ENCODE measurements around the gene HSPBP1.

The HSPBP1 gene

GRCh38 chr19:55249841-55250240 lies 30.1 kb downstream of the HSPBP1 start:
- Histone ChIP-seq H2AFZ (ENCODE audit: low read depth) (no peak overlapping the region), H3K9ac (no peak overlapping the region), H3K4me3 (IDR thresholded peaks at IDR 0.05; ENCODE audit: insufficient read depth, low read depth, low read length) (no peak overlapping the region), H3K36me3 (ENCODE audit: insufficient read depth) (no peaks in the 10 kb centered on the region), H3K79me2 (ENCODE audit: insufficient read depth, low read depth) (peaks cover 72% of the 10 kb centered on the region), H3K4me1 (ENCODE audit: low read depth, poor library complexity, severe bottlenecking) (no peaks in the 10 kb centered on the region), H3K4me2 (no peak overlapping the region), H3K27ac (no peak overlapping the region), H3K27me3 (ENCODE audit: insufficient read depth, low read depth) (no peaks in the 10 kb centered on the region), H4K20me1 (ENCODE audit: insufficient read depth) (peaks cover 14% of the 10 kb centered on the region)
- TF ChIP-seq CTCF (conservative IDR thresholded peaks at IDR 0.05; ENCODE audit: low read depth, low read length) = no peak

DNA sequence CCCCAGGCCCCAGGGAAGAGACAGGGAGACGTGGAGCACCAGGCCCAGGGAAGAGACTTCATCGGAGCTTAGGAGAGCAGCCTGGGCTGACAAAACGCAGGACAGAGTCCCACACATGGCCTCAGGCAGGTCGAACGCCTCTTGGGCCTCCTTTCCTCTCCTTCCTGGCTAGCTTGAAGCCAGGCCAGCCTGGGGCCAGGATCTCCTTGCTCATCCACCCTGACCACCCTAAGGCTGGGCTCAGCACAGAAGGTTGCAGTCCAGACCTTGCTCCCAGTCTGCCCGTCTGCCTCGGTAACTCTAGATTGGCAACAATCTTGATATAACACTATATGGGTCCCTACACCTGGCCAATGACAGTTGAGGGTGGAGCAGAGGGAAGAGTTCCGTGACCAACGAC lies 31.2 kb downstream of the HSPBP1 start:
- no peak overlapping the region for H2AFZ ChIP-seq (ENCODE audit: low read depth)
- H3K36me3 ChIP-seq (ENCODE audit: insufficient read depth) = no peaks in the 10 kb centered on the region
- TF ChIP-seq CTCF (conservative IDR thresholded peaks at IDR 0.05; ENCODE audit: low read depth, low read length) = no peak
- H3K79me2 ChIP-seq (ENCODE audit: insufficient read depth, low read depth) = peaks cover 60% of the 10 kb centered on the region
- no peak overlapping the region for H3K27ac ChIP-seq
- H3K4me1 ChIP-seq (ENCODE audit: low read depth, poor library complexity, severe bottlenecking) = no peaks in the 10 kb centered on the region
- no peak overlapping the region for H3K4me3 ChIP-seq (IDR thresholded peaks at IDR 0.05; ENCODE audit: insufficient read depth, low read depth, low read length)
- H3K4me2 ChIP-seq = no peak overlapping the region
- no peaks in the 10 kb centered on the region for H3K27me3 ChIP-seq (ENCODE audit: insufficient read depth, low read depth)
- H3K9ac ChIP-seq = no peak overlapping the region
- H4K20me1 ChIP-seq (ENCODE audit: insufficient read depth) = peaks cover 12% of the 10 kb centered on the region; the same call in 1 of the 2 replicates

DNA sequence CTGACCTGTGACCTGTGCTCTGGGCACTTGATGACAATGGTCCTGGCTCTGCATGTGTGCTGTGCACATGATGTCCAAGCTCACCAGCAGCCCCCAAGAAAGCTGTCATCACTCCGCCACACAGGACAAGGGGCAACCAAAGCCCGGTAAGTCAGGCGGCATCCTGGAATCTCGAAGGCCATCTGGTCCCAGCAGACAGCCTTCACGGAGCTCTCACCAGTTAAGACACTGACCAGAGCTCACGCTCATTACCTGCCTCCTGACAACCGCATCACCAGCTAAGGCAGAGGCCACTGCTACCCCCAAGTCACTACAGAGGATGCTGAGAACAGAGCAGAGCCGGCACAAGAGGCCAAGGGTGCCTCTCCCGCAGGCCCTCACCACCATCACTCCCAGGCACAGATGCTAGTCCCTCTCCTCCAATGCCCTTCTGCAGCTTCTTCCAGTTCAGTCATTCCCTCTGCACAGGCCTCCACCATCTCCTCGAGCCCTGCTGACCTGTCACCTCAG lies 31.7 kb downstream of the HSPBP1 start:
- no peaks in the 10 kb centered on the region for H3K36me3 ChIP-seq (ENCODE audit: insufficient read depth)
- no peaks in the 10 kb centered on the region for H3K27me3 ChIP-seq (ENCODE audit: insufficient read depth, low read depth)
- no peak overlapping the region for H3K4me2 ChIP-seq
- H3K9ac ChIP-seq = no peak overlapping the region
- no peaks in the 10 kb centered on the region for H3K4me1 ChIP-seq (ENCODE audit: low read depth, poor library complexity, severe bottlenecking)
- TF ChIP-seq CTCF (conservative IDR thresholded peaks at IDR 0.05; ENCODE audit: low read depth, low read length) = no peak
- no peak overlapping the region for H2AFZ ChIP-seq (ENCODE audit: low read depth)
- H4K20me1 ChIP-seq (ENCODE audit: insufficient read depth) = peaks cover 7% of the 10 kb centered on the region; the same call in 1 of the 2 replicates
- no peak overlapping the region for H3K27ac ChIP-seq
- no peak overlapping the region for H3K4me3 ChIP-seq (IDR thresholded peaks at IDR 0.05; ENCODE audit: insufficient read depth, low read depth, low read length)
- H3K79me2 ChIP-seq (ENCODE audit: insufficient read depth, low read depth) = peaks cover 55% of the 10 kb centered on the region

DNA sequence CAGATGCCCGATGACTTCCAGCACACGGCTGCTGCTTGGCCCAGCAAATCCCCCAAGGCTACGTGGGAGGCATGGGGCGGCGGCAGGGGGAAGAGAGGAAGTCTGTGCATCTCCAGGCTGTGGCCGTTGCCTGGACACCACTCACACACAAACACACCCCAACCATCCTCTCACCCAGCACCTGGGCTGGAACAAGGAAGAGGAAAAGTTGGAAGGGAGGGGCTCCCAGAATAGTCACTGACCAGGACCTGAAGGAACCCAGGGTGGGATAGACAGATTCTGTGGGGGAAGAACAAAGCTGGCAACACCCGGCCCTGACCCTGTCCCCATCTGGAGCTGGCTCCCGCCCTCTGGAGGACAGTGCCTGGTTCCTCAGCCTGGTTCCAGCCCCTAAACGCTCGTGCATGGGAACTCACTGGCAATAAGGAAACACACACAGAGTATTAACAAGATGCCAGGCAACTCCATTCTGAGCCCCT lies 32.2 kb downstream of the HSPBP1 start:
- Histone ChIP-seq H4K20me1 (ENCODE audit: insufficient read depth) (peaks cover 2% of the 10 kb centered on the region; the same call in 1 of the 2 replicates), H3K9ac (no peak overlapping the region), H3K36me3 (ENCODE audit: insufficient read depth) (no peaks in the 10 kb centered on the region), H3K79me2 (ENCODE audit: insufficient read depth, low read depth) (peaks cover 50% of the 10 kb centered on the region), H3K4me3 (IDR thresholded peaks at IDR 0.05; ENCODE audit: insufficient read depth, low read depth, low read length) (no peak overlapping the region), H2AFZ (ENCODE audit: low read depth) (no peak overlapping the region), H3K4me1 (ENCODE audit: low read depth, poor library complexity, severe bottlenecking) (peaks cover 3% of the 10 kb centered on the region), H3K4me2 (no peak overlapping the region), H3K27me3 (ENCODE audit: insufficient read depth, low read depth) (no peaks in the 10 kb centered on the region), H3K27ac (no peak overlapping the region)
- no peak for TF ChIP-seq CTCF (conservative IDR thresholded peaks at IDR 0.05; ENCODE audit: low read depth, low read length)

All from KMS-11 (cell line).